Smooth muscle cell (in vitro differentiated cells): ENCODE data around the gene GPHN. TPM values are rescaled to one million over a fixed set of nuclear protein-coding genes. Genes with fewer than 3 reads are reported as not detected.

Experiments
- DNase-seq: peaks from one replicate; lab custom pipeline; 2025; ENCODE audit not compliant: unreplicated experiment; lab: John Stamatoyannopoulos, UW
- H2AFZ ChIP-seq: fragments of 200-600 bp; sonication (generic); 2 replicates; pipeline ENCODE4 v1.6.0; 2016; ENCODE audit warnings: antibody characterized with exemption, low read depth, mild to moderate bottlenecking
- H3F3A ChIP-seq: fragments of 200-600 bp; sonication (generic); 2 replicates; pipeline ENCODE4 v1.6.0; 2017; ENCODE audit warnings: antibody characterized with exemption, low read depth
- H3K27ac ChIP-seq: fragments of 200-600 bp; sonication (generic); 2 replicates; pipeline ENCODE4 v1.5.1; 2016; ENCODE audit warnings: low read depth, mild to moderate bottlenecking
- H3K27me3 ChIP-seq: fragments of 200-600 bp; sonication (generic); 2 replicates; pipeline ENCODE4 v1.6.1; 2016; ENCODE audit warnings: low read depth, mild to moderate bottlenecking
- H3K36me3 ChIP-seq: fragments of 200-600 bp; sonication (generic); 2 replicates; pipeline ENCODE4 v1.5.1; 2016; ENCODE audit warnings: low read depth
- H3K4me1 ChIP-seq: fragments of 200-600 bp; sonication (generic); 2 replicates; pipeline ENCODE4 v1.5.1; 2016; ENCODE audit warnings: low read depth
- H3K4me2 ChIP-seq: fragments of 200-600 bp; sonication (generic); 2 replicates; pipeline ENCODE4 v1.6.0; 2016; ENCODE audit warnings: mild to moderate bottlenecking
- H3K4me3 ChIP-seq: fragments of 200-600 bp; sonication (generic); 2 replicates; pipeline ENCODE4 v1.5.1; 2016; ENCODE audit warnings: mild to moderate bottlenecking
- H3K79me2 ChIP-seq: fragments of 200-600 bp; sonication (generic); 2 replicates; pipeline ENCODE4 v1.6.0; 2016; ENCODE audit warnings: low read depth, mild to moderate bottlenecking
- H3K9ac ChIP-seq: fragments of 200-600 bp; sonication (generic); 2 replicates; pipeline ENCODE4 v1.6.0; 2016; ENCODE audit warnings: low read depth
- H3K9me3 ChIP-seq: fragments of 200-600 bp; sonication (generic); replicated peaks from 2 replicates; pipeline ENCODE4 v1.5.1; 2016; ENCODE audit warnings: low read depth
- H4K20me1 ChIP-seq: fragments of 200-600 bp; sonication (generic); 2 replicates; pipeline ENCODE4 v1.6.0; 2016; ENCODE audit warnings: low read depth
- CTCF ChIP-seq: fragments of 200-600 bp; sonication (generic); IDR thresholded peaks from 2 replicates; pipeline ENCODE4 v1.5.1; 2017; ENCODE audit warnings: borderline replicate concordance, mild to moderate bottlenecking, antibody characterized with exemption; ENCODE audit not compliant: insufficient read depth, poor library complexity, severe bottlenecking
- whole genome bisulfite sequencing: methylation state at CpG from one replicate; pipeline ENCODE4 v1.1.7; 2016; ENCODE audit warnings: low lambda C conversion rate; 5-methylcytosine and 5-hydroxymethylcytosine counted together
- polyA plus RNA-seq: library from polyadenylated mRNA; unstranded; fragments of >200 nt; fragmentation: Nextera tagmentation; extraction: Ambion mirVana; gene quantifications from 2 replicates; pipeline ENCODE4 v1.2.1, GENCODE V29; 2016
- total RNA-seq: library from RNA; depleted of rRNA; stranded (reverse); fragments of >200 nt; gene quantifications from 2 replicates; pipeline ENCODE4 v1.2.3, GENCODE V29; 2014

GPHN gene
- total and polyA plus RNA-seq, 2 experiments from 2014 or later = 8.6 to 18.9 TPM

GRCh38 chr14:66804141-66804540 lies 296.2 kb downstream of the GPHN start:
- 93% methylated on average over 1 of the region's 1 CpG for WGBS
- no peaks in the 10 kb centered on the region for H3K36me3 ChIP-seq
- no peaks in the 10 kb centered on the region for H3K9me3 ChIP-seq
- H3K27ac ChIP-seq = no peak overlapping the region
- DNase-seq = no peak
- no peak overlapping the region for H3K4me2 ChIP-seq
- H3K27me3 ChIP-seq = no peaks in the 10 kb centered on the region
- H4K20me1 ChIP-seq = no peaks in the 10 kb centered on the region
- H3F3A ChIP-seq = no peaks in the 10 kb centered on the region
- H3K79me2 ChIP-seq = no peaks in the 10 kb centered on the region
- H2AFZ ChIP-seq = no peak overlapping the region
- no peaks in the 10 kb centered on the region for H3K4me1 ChIP-seq
- no peak overlapping the region for H3K4me3 ChIP-seq
- no peak overlapping the region for H3K9ac ChIP-seq
- no peak for TF ChIP-seq CTCF

GRCh38 chr14:66813636-66814035 lies 305.7 kb downstream of the GPHN start:
- no peak for TF ChIP-seq CTCF
- WGBS = 98% methylated on average over 6 of the region's 6 CpGs
- Histone ChIP-seq H3K27ac (no peak overlapping the region), H3K4me3 (no peak overlapping the region), H3K79me2 (no peaks in the 10 kb centered on the region), H3K9ac (no peak overlapping the region), H3K36me3 (no peaks in the 10 kb centered on the region), H3K9me3 (no peaks in the 10 kb centered on the region), H3K4me1 (no peaks in the 10 kb centered on the region), H3K27me3 (no peaks in the 10 kb centered on the region), H4K20me1 (no peaks in the 10 kb centered on the region), H3F3A (no peaks in the 10 kb centered on the region), H3K4me2 (no peak overlapping the region), H2AFZ (no peak overlapping the region)
- DNase-seq = no peak

- Histone ChIP-seq H3K27me3 (no peaks in the 10 kb centered on the region), H3K4me3 (no peak overlapping the region), H4K20me1 (no peaks in the 10 kb centered on the region), H3K27ac (no peak overlapping the region), H3K9ac (no peak overlapping the region), H3K9me3 (no peaks in the 10 kb centered on the region), H3F3A (no peaks in the 10 kb centered on the region), H3K4me1 (no peaks in the 10 kb centered on the region), H3K4me2 (no peak overlapping the region), H3K36me3 (no peaks in the 10 kb centered on the region), H3K79me2 (no peaks in the 10 kb centered on the region), H2AFZ (no peak overlapping the region)
- WGBS = 96% methylated on average over 2 of the region's 2 CpGs
- TF ChIP-seq CTCF = no peak
- DNase-seq = no peak
Observed at GRCh38 chr14:66815687-66816086, 307.7 kb downstream of the GPHN start.

- DNase-seq = no peak
- Histone ChIP-seq H3K4me2 (no peak overlapping the region), H3K79me2 (no peaks in the 10 kb centered on the region), H3K9me3 (no peaks in the 10 kb centered on the region), H3K36me3 (no peaks in the 10 kb centered on the region), H3F3A (no peaks in the 10 kb centered on the region), H3K27ac (no peak overlapping the region), H4K20me1 (no peaks in the 10 kb centered on the region), H3K9ac (no peak overlapping the region), H2AFZ (no peak overlapping the region), H3K4me1 (no peaks in the 10 kb centered on the region), H3K4me3 (no peak overlapping the region), H3K27me3 (no peaks in the 10 kb centered on the region)
- no peak for TF ChIP-seq CTCF
- 90% methylated on average over 2 of the region's 2 CpGs for WGBS
Observed at GRCh38 chr14:66824251-66824650, 316.3 kb downstream of the GPHN start.
